Common myeloid progenitor, CD34-positive (primary cell): Measurements from ENCODE around the gene FDX2.

Experiments used
- CTCF ChIA-PET: fragments of 350-600 bp; sonication (Branson Sonifier 250); formaldehyde crosslinking; loops from one replicate; lab custom pipeline; 2021; ENCODE audit warnings: antibody characterized with exemption; lab: Charles Lee
- POLR2A ChIA-PET: fragments of 350-600 bp; sonication (Branson Sonifier 250); formaldehyde crosslinking; loops from one replicate; lab custom pipeline; 2021; ENCODE audit warnings: antibody characterized with exemption; lab: Charles Lee
- DNase-seq, 3 donors: peaks; one replicate each; pipeline versions ENCODE4 v3.0.0 to v3.0.0-alpha.2; 2013
- H3K27ac ChIP-seq, 2 experiments: 1 replicate in 1 of 2; 2 replicates in 1 of 2; pipeline ENCODE4 v1.7.0; 2013; ENCODE audit warnings: inconsistent platforms in 2 of 2, low read length in 2 of 2, mild to moderate bottlenecking in 2 of 2, low read depth in 1 of 2, moderate library complexity in 1 of 2; ENCODE audit not compliant: severe bottlenecking in 2 of 2, insufficient read depth in 1 of 2, poor library complexity in 1 of 2
- H3K27me3 ChIP-seq, 5 experiments: replicated peaks in 2 of 5; 1 replicate in 3 of 5; 2 replicates in 2 of 5; pipeline versions ENCODE4 v1.6.1 to v1.7.0; 2013; ENCODE audit warnings: low read length in 4 of 5, mild to moderate bottlenecking in 2 of 5, moderate library complexity in 2 of 5, inconsistent platforms in 1 of 5; ENCODE audit not compliant: insufficient read depth in 5 of 5, control insufficient read depth in 4 of 5
- H3K36me3 ChIP-seq, 4 experiments: 1 replicate in 2 of 4; 2 replicates in 2 of 4; pipeline versions ENCODE4 v1.6.1 to v1.7.0; 2013; ENCODE audit warnings: low read length in 3 of 4, control low read depth in 1 of 4, mild to moderate bottlenecking in 1 of 4; ENCODE audit not compliant: control insufficient read depth in 4 of 4, insufficient read depth in 4 of 4
- H3K4me1 ChIP-seq, 4 experiments: 1 replicate in 3 of 4; 2 replicates in 1 of 4; pipeline versions ENCODE4 v1.6.1 to v1.7.1; 2013; ENCODE audit warnings: low read length in 3 of 4, mild to moderate bottlenecking in 3 of 4, control low read depth in 1 of 4, inconsistent platforms in 1 of 4, moderate library complexity in 1 of 4; ENCODE audit not compliant: control insufficient read depth in 4 of 4, insufficient read depth in 4 of 4; ENCODE audit errors: control extremely low read depth in 1 of 4
- H3K4me3 ChIP-seq, 7 experiments: 1 replicate in 4 of 7; 2 replicates in 3 of 7; pipeline versions ENCODE4 v1.5.1 to v1.7.0; 2013; ENCODE audit warnings: mild to moderate bottlenecking in 7 of 7, low read length in 6 of 7, moderate library complexity in 6 of 7, inconsistent platforms in 2 of 7, low read depth in 2 of 7, control low read depth in 1 of 7; ENCODE audit not compliant: insufficient read depth in 4 of 7, control insufficient read depth in 1 of 7; ENCODE audit errors: extremely low read depth in 1 of 7
- H3K9me3 ChIP-seq, 5 experiments: 1 replicate in 4 of 5; 2 replicates in 1 of 5; pipeline versions ENCODE4 v1.6.1 to v1.7.1; 2013; ENCODE audit warnings: low read length in 4 of 5, mild to moderate bottlenecking in 2 of 5, inconsistent platforms in 1 of 5, low read depth in 1 of 5, moderate library complexity in 1 of 5; ENCODE audit not compliant: control insufficient read depth in 4 of 5, insufficient read depth in 2 of 5; ENCODE audit errors: control extremely low read depth in 1 of 5
- WGBS: methylation state at CpG from one replicate; pipeline ENCODE4 v1.1.5; 2013; ENCODE audit not compliant: insufficient coverage; 5-methylcytosine and 5-hydroxymethylcytosine counted together

Gene FDX2

DNA sequence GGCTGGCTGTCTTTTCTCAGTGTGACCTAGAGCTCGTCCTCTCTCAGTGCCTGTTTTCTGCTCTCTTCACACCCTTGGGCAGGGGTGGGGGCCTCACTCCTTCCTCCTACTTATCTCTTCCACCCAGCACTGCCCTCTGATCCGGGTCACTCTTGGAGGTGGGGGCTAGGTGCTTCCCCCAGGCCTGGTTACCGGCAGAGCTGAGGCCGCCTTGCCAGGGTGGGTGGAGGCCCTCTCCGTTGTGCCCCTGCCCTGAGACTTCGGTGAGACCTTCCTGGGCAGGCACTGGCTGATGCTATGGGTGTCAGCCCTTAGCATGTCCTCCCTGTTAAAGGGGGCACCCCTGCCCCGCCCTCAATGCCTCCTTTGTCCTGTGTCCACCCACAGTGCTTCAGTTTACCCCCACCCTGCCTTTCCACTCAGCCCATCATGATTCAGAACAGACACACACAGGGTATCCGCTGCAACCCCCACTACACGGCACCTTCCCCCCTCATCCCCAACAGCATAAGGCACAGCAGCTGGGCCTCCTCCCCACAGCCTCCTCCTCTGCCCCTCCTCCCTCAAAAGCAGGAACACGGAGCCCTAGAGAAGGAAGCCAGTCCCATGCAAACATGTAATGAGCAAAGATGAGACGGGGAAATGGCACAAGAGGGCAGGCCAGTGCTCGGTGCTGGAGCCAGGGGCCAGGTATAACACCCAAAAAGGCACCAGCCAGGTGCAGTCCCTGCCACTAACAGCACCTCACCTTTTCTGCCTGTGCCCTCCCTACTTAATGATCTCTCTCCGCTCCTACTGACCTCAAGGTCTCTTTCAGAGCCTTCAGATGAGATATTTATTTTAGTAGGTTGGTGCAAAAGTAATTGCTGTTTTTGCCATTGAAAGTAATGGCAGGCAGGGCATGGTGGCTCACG is 16.0 kb downstream of the FDX2 start:
- H3K36me3 ChIP-seq = peaks cover 0 to 2% (median 0%) of the 10 kb centered on the region in 4 experiments
- H3K4me3 ChIP-seq = peak overlapping the region in 4 of 7 experiments; percentile 6 to 43 (median 28)
- H3K27ac ChIP-seq = peak overlapping the region; percentile 59 to 82
- H3K9me3 ChIP-seq = no peaks in the 10 kb centered on the region
- peaks cover 5 to 72% (median 56%) of the 10 kb centered on the region in 4 experiments for H3K4me1 ChIP-seq
- CTCF ChIA-PET = interaction anchor here (0.6 to 2.6 kb wide), 9 partner anchors 11 to 117 kb away, joined by 3 to 21 read pairs (median 6); partner anchors contain the start of genes ICAM1, ICAM4 and ICAM5
- WGBS = 9% methylated on average over 9 of the region's 14 CpGs
- peak; percentile 80 to 96 (median 94) for DNase-seq
- H3K27me3 ChIP-seq = peaks cover 0 to 19% (median 11%) of the 10 kb centered on the region in 5 experiments
- POLR2A ChIA-PET = interaction anchor here (0.6 to 1.5 kb wide), 7 partner anchors 10 to 80 kb away, joined by 3 to 12 read pairs (median 3); partner anchors contain the start of genes ICAM1, ICAM5, RAVER1 and TYK2

DNA sequence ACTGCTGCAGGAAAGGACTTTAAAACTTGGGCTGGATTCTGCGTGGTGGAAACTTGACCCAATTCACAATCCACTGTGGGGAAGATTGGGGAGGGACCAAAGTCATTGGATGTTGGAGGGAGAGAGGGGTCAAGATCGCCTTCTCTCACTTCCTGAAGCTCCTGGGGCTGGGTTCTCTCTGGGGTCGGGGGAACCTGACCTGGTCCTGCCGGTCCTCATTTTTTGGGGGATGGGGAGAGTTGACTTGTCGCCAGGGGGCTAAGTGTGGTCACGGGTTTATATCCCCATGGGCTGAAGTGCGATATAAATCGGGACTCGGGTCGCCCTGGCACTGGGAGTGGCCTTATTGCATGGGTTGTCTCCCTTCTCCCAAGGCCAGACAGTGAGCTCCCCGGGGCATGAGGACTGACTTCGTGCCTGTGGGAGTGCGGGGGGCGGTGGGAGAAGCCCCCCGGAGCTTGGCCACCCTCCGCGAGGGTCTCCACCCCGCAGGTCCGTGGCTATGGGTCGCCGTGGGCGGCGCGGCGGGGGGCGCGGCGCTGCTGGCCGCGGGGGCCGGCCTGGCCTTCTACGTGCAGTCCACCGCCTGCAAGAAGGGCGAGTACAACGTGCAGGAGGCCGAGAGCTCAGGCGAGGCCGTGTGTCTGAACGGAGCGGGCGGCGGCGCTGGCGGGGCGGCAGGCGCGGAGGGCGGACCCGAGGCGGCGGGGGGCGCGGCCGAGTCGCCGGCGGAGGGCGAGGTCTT is 19.8 kb downstream of the FDX2 start:
- Histone ChIP-seq H3K9me3 (no peaks in the 10 kb centered on the region), H3K27me3 (peaks cover 0 to 57% (median 40%) of the 10 kb centered on the region in 5 experiments), H3K4me1 (peaks cover 5 to 76% (median 64%) of the 10 kb centered on the region in 4 experiments), H3K27ac (no peak overlapping the region), H3K36me3 (no peaks in the 10 kb centered on the region), H3K4me3 (peak overlapping the region; percentile 4 to 78 (median 48))
- DNase-seq = peak in 1 of 3 donors; percentile 29
- WGBS = 15% methylated on average over 11 of the region's 58 CpGs
- POLR2A ChIA-PET = interaction anchor here (0.8 to 1.2 kb wide), 3 partner anchors 10 to 85 kb away, joined by 3 to 5 read pairs (median 3); partner anchors contain the start of genes ICAM1, ICAM4 and TYK2
- CTCF ChIA-PET = interaction anchor here (0.8 to 1.3 kb wide), 2 partner anchors 26 to 38 kb away, joined by 3 to 4 read pairs; no protein-coding TSS in a partner anchor

- H3K9me3 ChIP-seq = no peaks in the 10 kb centered on the region
- H3K4me3 ChIP-seq = peak overlapping the region; percentile 4 to 78 (median 48)
- H3K4me1 ChIP-seq = peaks cover 5 to 76% (median 67%) of the 10 kb centered on the region in 4 experiments
- no peaks in the 10 kb centered on the region for H3K36me3 ChIP-seq
- H3K27me3 ChIP-seq = peaks cover 0 to 63% (median 45%) of the 10 kb centered on the region in 5 experiments
- H3K27ac ChIP-seq = no peak overlapping the region
- CTCF ChIA-PET = interaction anchor here (0.8 to 1.3 kb wide), 2 partner anchors 25 to 39 kb away, joined by 3 to 4 read pairs; no protein-coding TSS in a partner anchor
- DNase-seq = peak; percentile 58 to 71 (median 61)
- WGBS = 1% methylated on average over 39 of the region's 48 CpGs
- POLR2A ChIA-PET = interaction anchor here (0.8 to 1.2 kb wide), 3 partner anchors 9 to 85 kb away, joined by 3 to 5 read pairs (median 3); partner anchors contain the start of genes ICAM1, ICAM4 and TYK2
Observed at GRCh38 chr19:10295305-10295846, 20.4 kb downstream of the FDX2 start.

- ChIA-PET POLR2A (no interaction called here), CTCF (no interaction called here)
- Histone ChIP-seq H3K27ac (no peak overlapping the region), H3K9me3 (no peaks in the 10 kb centered on the region), H3K4me3 (no peak overlapping the region), H3K27me3 (peaks cover 0 to 70% (median 49%) of the 10 kb centered on the region in 5 experiments), H3K36me3 (no peaks in the 10 kb centered on the region), H3K4me1 (peaks cover 5 to 76% (median 67%) of the 10 kb centered on the region in 4 experiments)
- WGBS = 35% methylated on average over 24 of the region's 25 CpGs
- no peak for DNase-seq
Observed at GRCh38 chr19:10294368-10294697, 21.5 kb downstream of the FDX2 start.

GRCh38 chr19:10293637-10294367 is 22.0 kb downstream of the FDX2 start:
- no peak for DNase-seq
- H3K27me3 ChIP-seq = peaks cover 0 to 70% (median 51%) of the 10 kb centered on the region in 5 experiments
- H3K9me3 ChIP-seq = no peaks in the 10 kb centered on the region
- peaks cover 5 to 77% (median 68%) of the 10 kb centered on the region in 4 experiments for H3K4me1 ChIP-seq
- POLR2A ChIA-PET = no interaction called here
- no peak overlapping the region for H3K27ac ChIP-seq
- CTCF ChIA-PET = no interaction called here
- no peaks in the 10 kb centered on the region for H3K36me3 ChIP-seq
- no peak overlapping the region for H3K4me3 ChIP-seq
- WGBS = 44% methylated on average over 38 of the region's 49 CpGs
